Measurements from ENCODE around the gene XRN2. TPM values are rescaled to one million over a fixed set of nuclear protein-coding genes. Genes with fewer than 3 reads are reported as not detected.

The XRN2 gene
- total RNA-seq, 1 experiment from 2014 or later = 78.3 TPM

GRCh38 chr20:21388566-21388965 lies 85.4 kb downstream of the XRN2 start:
- Histone ChIP-seq H3K4me1 (replicated peaks; ENCODE audit: insufficient read depth) (no peaks in the 10 kb centered on the region), H3K27ac (no peak overlapping the region), H3F3A (ENCODE audit: insufficient read depth, low read depth) (peaks cover 16% of the 10 kb centered on the region), H3K27me3 (ENCODE audit: insufficient read depth, low read depth) (no peaks in the 10 kb centered on the region), H4K20me1 (ENCODE audit: insufficient read depth) (no peaks in the 10 kb centered on the region; the same call in 1 of the 2 replicates), H3K36me3 (ENCODE audit: low read depth) (no peaks in the 10 kb centered on the region), H3K9me2 (ENCODE audit: insufficient read depth) (no peaks in the 10 kb centered on the region), H2AFZ (no peak overlapping the region), H3K4me3 (no peak overlapping the region), H3K9me3 (ENCODE audit: insufficient read depth, low read depth) (no peaks in the 10 kb centered on the region), H3K4me2 (no peak overlapping the region), H3K79me2 (ENCODE audit: low read depth) (no peaks in the 10 kb centered on the region)
- intact Hi-C loops (cut with micrococcal nuclease; ENCODE audit: unreplicated experiment) = no loop called here
- no peak for DNase-seq
- TF ChIP-seq CTCF (conservative IDR thresholded peaks at IDR 0.05) (no peak), EZH2 (IDR thresholded peaks at IDR 0.05; ENCODE audit: low read depth) (no peak)
- ChIA-PET POLR2A (ENCODE audit: unreplicated experiment) (no interaction called here), CTCF (no interaction called here)
- BruUV-seq (replicated peaks) = no TSS peak

- CTCF ChIA-PET = no interaction called here
- H3K9me3 ChIP-seq (ENCODE audit: insufficient read depth, low read depth) = no peaks in the 10 kb centered on the region
- H3F3A ChIP-seq (ENCODE audit: insufficient read depth, low read depth) = peaks cover 16% of the 10 kb centered on the region
- TF ChIP-seq CTCF (conservative IDR thresholded peaks at IDR 0.05) (no peak), EZH2 (IDR thresholded peaks at IDR 0.05; ENCODE audit: low read depth) (no peak)
- intact Hi-C loops (cut with micrococcal nuclease; ENCODE audit: unreplicated experiment) = no loop called here
- H3K27me3 ChIP-seq (ENCODE audit: insufficient read depth, low read depth) = no peaks in the 10 kb centered on the region
- no peak overlapping the region for H3K27ac ChIP-seq
- no peaks in the 10 kb centered on the region for H3K36me3 ChIP-seq (ENCODE audit: low read depth)
- no peak overlapping the region for H3K4me3 ChIP-seq
- no peak overlapping the region for H3K4me2 ChIP-seq
- H3K9me2 ChIP-seq (ENCODE audit: insufficient read depth) = no peaks in the 10 kb centered on the region
- H3K79me2 ChIP-seq (ENCODE audit: low read depth) = no peaks in the 10 kb centered on the region
- no peaks in the 10 kb centered on the region; the same call in 1 of the 2 replicates for H4K20me1 ChIP-seq (ENCODE audit: insufficient read depth)
- no peak overlapping the region for H2AFZ ChIP-seq
- no peak for DNase-seq
- no TSS peak for BruUV-seq (replicated peaks)
- H3K4me1 ChIP-seq (replicated peaks; ENCODE audit: insufficient read depth) = no peaks in the 10 kb centered on the region
- POLR2A ChIA-PET (ENCODE audit: unreplicated experiment) = no interaction called here
Observed at GRCh38 chr20:21389368-21389767, 86.2 kb downstream of the XRN2 start.

GRCh38 chr20:21390768-21391167 lies 87.6 kb downstream of the XRN2 start:
- Histone ChIP-seq H3K36me3 (ENCODE audit: low read depth) (no peaks in the 10 kb centered on the region), H4K20me1 (ENCODE audit: insufficient read depth) (no peaks in the 10 kb centered on the region), H3K79me2 (ENCODE audit: low read depth) (no peaks in the 10 kb centered on the region), H3K4me3 (no peak overlapping the region), H3K27ac (no peak overlapping the region), H3F3A (ENCODE audit: insufficient read depth, low read depth) (peaks cover 13% of the 10 kb centered on the region), H3K4me1 (replicated peaks; ENCODE audit: insufficient read depth) (no peaks in the 10 kb centered on the region), H3K27me3 (ENCODE audit: insufficient read depth, low read depth) (no peaks in the 10 kb centered on the region), H3K4me2 (no peak overlapping the region), H3K9me3 (ENCODE audit: insufficient read depth, low read depth) (no peaks in the 10 kb centered on the region), H2AFZ (no peak overlapping the region), H3K9me2 (ENCODE audit: insufficient read depth) (no peaks in the 10 kb centered on the region)
- no peak for DNase-seq
- POLR2A ChIA-PET (ENCODE audit: unreplicated experiment) = interaction anchor here (1.0 kb wide), 1 partner anchor 38 kb away, joined by 4 read pairs; no protein-coding TSS in a partner anchor
- CTCF ChIA-PET = no interaction called here
- TF ChIP-seq CTCF (conservative IDR thresholded peaks at IDR 0.05) = no peak
- no peak for TF ChIP-seq EZH2 (IDR thresholded peaks at IDR 0.05; ENCODE audit: low read depth)
- intact Hi-C loops (cut with micrococcal nuclease; ENCODE audit: unreplicated experiment) = no loop called here
- BruUV-seq (replicated peaks) = no TSS peak
